HCT116 (cell line): ENCODE results near the gene ERLEC1.

Experiments used
- POLR2A ChIP-seq: IDR thresholded peaks from 2 replicates; pipeline ENCODE4 v1.7.0; 2011; ENCODE audit warnings: borderline replicate concordance; ENCODE audit not compliant: insufficient read depth, insufficient read length; ENCODE audit errors: extremely low read depth
- TF ChIP-seq, protein P1 (sequence below), 3 experiments: fragments of 200-600 bp in 1 of 3; sonication (generic) in 1 of 3; IDR thresholded peaks in 2 of 3; conservative IDR thresholded peaks in 1 of 3; 2 replicates each; pipeline ENCODE4 v1.5.1; 2012 to 2017; ENCODE audit warnings: low read depth in 2 of 3, low read length in 2 of 3, antibody characterized with exemption in 1 of 3, borderline replicate concordance in 1 of 3, control low read depth in 1 of 3, mild to moderate bottlenecking in 1 of 3, mixed read lengths in 1 of 3, mixed run types in 1 of 3, moderate library complexity in 1 of 3; ENCODE audit not compliant: insufficient read depth in 1 of 3

DNA sequence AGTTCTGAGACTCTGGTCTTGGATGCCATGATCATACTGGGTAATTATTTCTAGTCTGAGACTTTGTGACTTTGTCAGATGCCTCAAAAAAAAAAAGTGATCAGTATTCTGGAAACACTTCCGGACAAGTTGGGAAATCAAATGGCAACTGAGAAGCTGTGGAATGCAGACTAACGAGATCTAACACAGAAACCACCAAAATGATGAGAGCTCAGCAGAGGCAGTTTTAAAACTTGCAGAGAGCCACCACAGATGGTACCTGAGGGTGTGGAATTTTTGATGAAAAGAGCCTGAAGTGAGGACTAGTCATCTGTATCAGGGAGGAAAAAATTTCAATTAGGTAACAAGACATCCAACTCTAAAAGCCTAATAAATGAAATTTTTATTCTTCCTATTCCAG, 78.4 kb downstream of the ERLEC1 start:
- TF ChIP-seq, protein P1, sequence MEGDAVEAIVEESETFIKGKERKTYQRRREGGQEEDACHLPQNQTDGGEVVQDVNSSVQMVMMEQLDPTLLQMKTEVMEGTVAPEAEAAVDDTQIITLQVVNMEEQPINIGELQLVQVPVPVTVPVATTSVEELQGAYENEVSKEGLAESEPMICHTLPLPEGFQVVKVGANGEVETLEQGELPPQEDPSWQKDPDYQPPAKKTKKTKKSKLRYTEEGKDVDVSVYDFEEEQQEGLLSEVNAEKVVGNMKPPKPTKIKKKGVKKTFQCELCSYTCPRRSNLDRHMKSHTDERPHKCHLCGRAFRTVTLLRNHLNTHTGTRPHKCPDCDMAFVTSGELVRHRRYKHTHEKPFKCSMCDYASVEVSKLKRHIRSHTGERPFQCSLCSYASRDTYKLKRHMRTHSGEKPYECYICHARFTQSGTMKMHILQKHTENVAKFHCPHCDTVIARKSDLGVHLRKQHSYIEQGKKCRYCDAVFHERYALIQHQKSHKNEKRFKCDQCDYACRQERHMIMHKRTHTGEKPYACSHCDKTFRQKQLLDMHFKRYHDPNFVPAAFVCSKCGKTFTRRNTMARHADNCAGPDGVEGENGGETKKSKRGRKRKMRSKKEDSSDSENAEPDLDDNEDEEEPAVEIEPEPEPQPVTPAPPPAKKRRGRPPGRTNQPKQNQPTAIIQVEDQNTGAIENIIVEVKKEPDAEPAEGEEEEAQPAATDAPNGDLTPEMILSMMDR (IDR thresholded peaks at IDR 0.05 in 2 of 3, conservative IDR thresholded peaks at IDR 0.05 in 1 of 3; ENCODE audit: borderline replicate concordance in 1 of 3, insufficient read depth in 1 of 3, low read depth in 2 of 3, low read length in 2 of 3), result no peak
- TF ChIP-seq POLR2A, result no peak
